Measurements from ENCODE around the gene MOSMO. TPM values are rescaled to one million over a fixed set of nuclear protein-coding genes. Genes with fewer than 3 reads are reported as not detected.

Gene MOSMO
- total RNA-seq, 1 donor from 2014 or later, result 33.9 TPM

DNA sequence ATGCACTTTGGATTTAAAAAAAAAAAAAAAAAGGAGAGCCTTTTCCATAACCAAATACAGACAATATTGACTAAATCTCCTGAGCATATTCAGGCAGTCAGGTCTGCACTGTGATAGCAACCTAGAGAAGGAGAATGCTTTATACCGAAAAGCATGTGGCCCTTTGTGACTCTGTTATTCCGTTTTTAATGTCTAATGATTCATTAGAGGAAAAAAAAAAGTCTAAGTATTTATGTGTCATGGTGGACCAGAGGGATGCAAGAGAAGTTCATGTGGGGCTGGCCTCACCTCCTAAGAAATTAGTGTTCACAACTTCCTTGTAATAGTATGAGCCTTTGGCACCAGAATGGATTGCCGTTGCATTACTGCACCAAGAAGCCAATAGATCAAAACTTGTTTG is 73.1 kb downstream of the MOSMO start:
- Histone ChIP-seq H3K36me3 (no peaks in the 10 kb centered on the region), H3K4me3 (no peak overlapping the region), H3K27ac (no peak overlapping the region), H3K4me1 (no peaks in the 10 kb centered on the region), H3K9me3 (no peaks in the 10 kb centered on the region), H3K27me3 (no peaks in the 10 kb centered on the region)
- no peak for DNase-seq (ENCODE audit: extremely low spot score in 2 of 2)
- intact Hi-C loops (cut with DNase I), result no loop called here
- TF ChIP-seq POLR2AphosphoS5 (IDR thresholded peaks at IDR 0.05; ENCODE audit: insufficient read depth in 1 of 2, low read depth in 1 of 2), result no peak

GRCh38 chr16:22086440-22086839 is 78.5 kb downstream of the MOSMO start:
- intact Hi-C loops (cut with DNase I), result no loop called here
- Histone ChIP-seq H3K27me3 (no peaks in the 10 kb centered on the region), H3K4me1 (no peaks in the 10 kb centered on the region), H3K9me3 (no peaks in the 10 kb centered on the region), H3K27ac (no peak overlapping the region), H3K36me3 (no peaks in the 10 kb centered on the region), H3K4me3 (no peak overlapping the region)
- DNase-seq (ENCODE audit: extremely low spot score in 2 of 2), result no peak
- TF ChIP-seq POLR2A (IDR thresholded peaks at IDR 0.05) (no peak), POLR2AphosphoS5 (IDR thresholded peaks at IDR 0.05; ENCODE audit: insufficient read depth in 1 of 2, low read depth in 1 of 2) (no peak)
- TF ChIP-seq, protein P1, sequence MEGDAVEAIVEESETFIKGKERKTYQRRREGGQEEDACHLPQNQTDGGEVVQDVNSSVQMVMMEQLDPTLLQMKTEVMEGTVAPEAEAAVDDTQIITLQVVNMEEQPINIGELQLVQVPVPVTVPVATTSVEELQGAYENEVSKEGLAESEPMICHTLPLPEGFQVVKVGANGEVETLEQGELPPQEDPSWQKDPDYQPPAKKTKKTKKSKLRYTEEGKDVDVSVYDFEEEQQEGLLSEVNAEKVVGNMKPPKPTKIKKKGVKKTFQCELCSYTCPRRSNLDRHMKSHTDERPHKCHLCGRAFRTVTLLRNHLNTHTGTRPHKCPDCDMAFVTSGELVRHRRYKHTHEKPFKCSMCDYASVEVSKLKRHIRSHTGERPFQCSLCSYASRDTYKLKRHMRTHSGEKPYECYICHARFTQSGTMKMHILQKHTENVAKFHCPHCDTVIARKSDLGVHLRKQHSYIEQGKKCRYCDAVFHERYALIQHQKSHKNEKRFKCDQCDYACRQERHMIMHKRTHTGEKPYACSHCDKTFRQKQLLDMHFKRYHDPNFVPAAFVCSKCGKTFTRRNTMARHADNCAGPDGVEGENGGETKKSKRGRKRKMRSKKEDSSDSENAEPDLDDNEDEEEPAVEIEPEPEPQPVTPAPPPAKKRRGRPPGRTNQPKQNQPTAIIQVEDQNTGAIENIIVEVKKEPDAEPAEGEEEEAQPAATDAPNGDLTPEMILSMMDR (IDR thresholded peaks at IDR 0.05), result no peak

GRCh38 chr16:22088642-22089041 is 80.7 kb downstream of the MOSMO start:
- H3K27ac ChIP-seq, result no peak overlapping the region
- H3K4me1 ChIP-seq, result no peaks in the 10 kb centered on the region
- TF ChIP-seq, protein P1 (IDR thresholded peaks at IDR 0.05), result no peak
- TF ChIP-seq POLR2A (IDR thresholded peaks at IDR 0.05), result no peak
- no peak for TF ChIP-seq POLR2AphosphoS5 (IDR thresholded peaks at IDR 0.05; ENCODE audit: insufficient read depth in 1 of 2, low read depth in 1 of 2)
- no peak for DNase-seq (ENCODE audit: extremely low spot score in 2 of 2)
- no peaks in the 10 kb centered on the region for H3K36me3 ChIP-seq
- intact Hi-C loops (cut with DNase I), result no loop called here
- H3K4me3 ChIP-seq, result no peak overlapping the region
- no peaks in the 10 kb centered on the region for H3K9me3 ChIP-seq
- no peaks in the 10 kb centered on the region for H3K27me3 ChIP-seq

- TF ChIP-seq, protein P1 (IDR thresholded peaks at IDR 0.05), result no peak
- TF ChIP-seq POLR2AphosphoS5 (IDR thresholded peaks at IDR 0.05; ENCODE audit: insufficient read depth in 1 of 2, low read depth in 1 of 2) (no peak), POLR2A (IDR thresholded peaks at IDR 0.05) (no peak)
- H3K27me3 ChIP-seq, result no peaks in the 10 kb centered on the region
- no peak overlapping the region for H3K4me3 ChIP-seq
- no peak for DNase-seq (ENCODE audit: extremely low spot score in 2 of 2)
- H3K27ac ChIP-seq, result no peak overlapping the region
- H3K9me3 ChIP-seq, result no peaks in the 10 kb centered on the region
- H3K4me1 ChIP-seq, result no peaks in the 10 kb centered on the region
- no peaks in the 10 kb centered on the region for H3K36me3 ChIP-seq
- intact Hi-C loops (cut with DNase I), result no loop called here
Measured at GRCh38 chr16:22089910-22090309, 82.0 kb downstream of the MOSMO start.

GRCh38 chr16:22091721-22092120 is 83.8 kb downstream of the MOSMO start:
- TF ChIP-seq, protein P1 (IDR thresholded peaks at IDR 0.05), result no peak
- TF ChIP-seq POLR2A (IDR thresholded peaks at IDR 0.05), result no peak
- no peak for TF ChIP-seq POLR2AphosphoS5 (IDR thresholded peaks at IDR 0.05; ENCODE audit: insufficient read depth in 1 of 2, low read depth in 1 of 2)
- H3K27me3 ChIP-seq, result no peaks in the 10 kb centered on the region
- no peak overlapping the region for H3K27ac ChIP-seq
- H3K36me3 ChIP-seq, result no peaks in the 10 kb centered on the region
- no peak for DNase-seq (ENCODE audit: extremely low spot score in 2 of 2)
- H3K4me3 ChIP-seq, result no peak overlapping the region
- intact Hi-C loops (cut with DNase I), result no loop called here
- no peaks in the 10 kb centered on the region for H3K4me1 ChIP-seq
- no peaks in the 10 kb centered on the region for H3K9me3 ChIP-seq

Data from vagina (tissue), 2 donors.